KOPT-K1 (cell line): ENCODE data around the gene ELAPOR1.

Source experiments
- H3K27ac ChIP-seq: fragments of 200-600 bp; sonication (generic); 2 replicates; pipeline ENCODE4 v1.5.1; 2016; ENCODE audit warnings: antibody characterized with exemption, mild to moderate bottlenecking, low read depth, low read length; ENCODE audit not compliant: poor library complexity, severe bottlenecking
- H3K36me3 ChIP-seq: fragments of 200-600 bp; sonication (generic); 2 replicates; pipeline ENCODE4 v1.5.1; 2017; ENCODE audit warnings: antibody characterized with exemption, mild to moderate bottlenecking, low read length, moderate library complexity; ENCODE audit not compliant: insufficient read depth
- H3K9me3 ChIP-seq: fragments of 200-600 bp; sonication (generic); 2 replicates; pipeline ENCODE4 v1.5.1; 2017; ENCODE audit warnings: antibody characterized with exemption, low read length, mild to moderate bottlenecking; ENCODE audit not compliant: insufficient read depth, poor library complexity, severe bottlenecking

The ELAPOR1 gene

DNA sequence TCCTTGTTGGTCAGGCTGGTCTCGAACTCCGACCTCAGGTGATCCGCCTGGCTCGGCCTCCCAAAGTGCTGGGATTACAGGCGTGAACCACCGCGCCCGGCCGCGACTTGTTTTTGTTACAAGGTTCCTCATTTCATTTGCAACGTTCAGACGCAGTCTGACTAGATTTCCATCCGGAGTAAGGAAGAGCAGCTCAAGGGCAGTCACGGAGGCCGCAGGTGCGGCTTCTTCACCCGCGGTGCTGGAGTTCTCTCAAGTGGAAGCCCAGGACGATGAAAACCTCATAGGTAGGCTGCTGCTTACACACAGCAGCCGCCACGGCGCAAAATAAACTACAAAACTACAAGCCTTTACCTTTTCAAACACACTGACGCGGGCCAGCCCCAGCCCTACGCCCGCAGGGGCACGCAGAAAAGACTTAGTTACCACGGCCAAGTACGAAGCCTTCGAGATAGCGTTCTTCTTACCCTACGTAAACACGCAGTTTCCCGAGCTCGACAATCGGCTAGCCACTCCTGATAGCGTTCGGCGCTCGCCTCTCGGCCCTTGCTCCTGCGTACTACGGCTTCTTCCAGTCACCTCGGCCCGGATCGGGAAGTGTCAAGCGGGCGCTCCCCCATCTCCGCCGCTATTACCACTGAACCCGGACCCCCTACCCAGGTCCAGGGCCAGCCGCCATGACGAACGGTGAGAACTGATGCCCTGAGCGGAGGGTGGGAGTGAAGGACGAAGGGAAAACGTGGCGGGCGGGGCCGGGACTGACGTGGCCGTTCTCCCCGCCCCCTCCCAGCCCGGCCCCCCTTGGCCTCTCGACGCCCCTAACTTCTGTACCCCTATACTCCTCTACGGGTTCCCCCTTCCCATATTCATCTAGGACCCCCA lies 23.5 kb upstream of the ELAPOR1 start, which contains the start of gene TMEM167B:
TMEM167B (plus strand) TSS at position 569 of the 882 bp plus-strand sequence; CDS start at position 678, 109 bp downstream.
- H3K27ac ChIP-seq = peak within 1 kb of the TSS; percentile 73
- H3K9me3 ChIP-seq = no peaks in the 10 kb centered on the region
- H3K36me3 ChIP-seq = peaks cover 22% of the 10 kb centered on the region

DNA sequence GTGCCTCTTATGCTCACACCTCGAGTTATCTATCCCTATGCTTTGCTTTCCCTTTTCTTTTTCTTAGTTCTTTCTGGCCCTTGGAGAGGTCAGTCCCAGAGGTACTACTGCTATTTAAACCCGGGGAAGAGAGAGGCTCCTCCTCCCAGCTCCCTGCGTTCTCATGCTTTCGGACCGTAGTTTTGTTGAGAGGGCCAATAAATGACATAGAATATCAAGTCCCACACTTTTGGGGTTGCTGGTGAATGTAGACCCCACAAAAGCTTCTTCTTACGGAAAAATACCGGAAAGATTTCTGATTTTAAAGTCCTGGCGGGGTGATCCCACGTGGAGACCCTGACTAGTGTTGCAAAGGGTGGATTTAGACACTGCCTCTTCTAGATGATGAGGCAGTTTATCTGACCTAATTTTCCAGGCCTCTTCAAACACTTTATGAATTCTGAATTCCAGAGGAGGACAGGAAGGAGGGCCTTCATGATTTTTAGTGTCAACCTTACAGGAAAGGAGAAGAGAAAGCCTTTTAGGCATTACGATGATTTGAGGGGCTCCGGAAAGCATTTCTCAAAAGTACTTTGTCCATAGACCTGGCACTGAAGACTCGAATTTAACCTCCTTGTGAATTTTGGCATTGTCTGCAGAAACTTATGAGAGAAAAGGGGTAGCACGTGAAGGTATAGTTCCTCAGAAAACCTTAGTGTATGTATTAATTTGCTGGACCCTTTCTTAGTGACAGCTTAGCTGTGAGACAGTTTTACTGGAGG lies 22.7 kb upstream of the ELAPOR1 start:
- Histone ChIP-seq H3K9me3 (no peaks in the 10 kb centered on the region), H3K27ac (peak overlapping the region; percentile 73), H3K36me3 (peaks cover 27% of the 10 kb centered on the region)

DNA sequence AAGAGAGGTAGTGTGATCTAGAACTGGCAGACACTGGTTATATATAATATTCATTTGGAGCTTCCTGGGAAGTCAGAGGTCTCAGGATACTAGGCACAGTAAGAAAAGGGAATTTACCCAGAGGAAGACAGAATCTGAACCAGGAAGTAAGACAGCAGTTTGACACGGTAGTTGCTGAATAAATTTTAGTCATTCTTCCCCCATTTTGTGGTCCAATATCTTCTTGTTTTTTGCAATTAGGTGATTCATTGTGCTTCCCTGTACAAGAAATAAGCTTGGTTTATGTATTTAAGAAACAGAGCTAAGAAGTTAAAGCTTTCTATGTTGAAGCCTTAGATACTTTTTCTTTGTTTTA lies 22.1 kb upstream of the ELAPOR1 start:
- peak overlapping the region; percentile 73 for H3K27ac ChIP-seq

DNA sequence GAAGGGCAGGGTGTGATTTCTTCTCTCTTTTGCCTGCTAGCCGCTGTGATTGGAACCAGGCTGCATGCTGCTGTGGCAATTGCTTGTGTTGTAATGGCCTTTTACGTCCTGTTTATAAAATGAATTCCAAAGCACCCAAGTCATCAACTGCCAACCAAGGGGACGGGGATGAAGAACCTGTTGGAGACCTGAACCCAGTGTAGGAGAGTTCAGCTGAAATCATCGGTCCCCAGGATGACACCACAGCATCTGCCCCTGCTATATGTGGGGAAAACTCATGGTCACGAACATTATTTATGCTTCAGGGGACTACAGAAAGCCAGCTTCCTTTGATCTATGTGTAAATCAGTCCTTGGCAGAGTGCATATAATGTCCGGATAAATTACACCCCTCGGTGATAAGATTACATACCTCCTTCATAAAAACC lies 19.5 kb upstream of the ELAPOR1 start:
- H3K36me3 ChIP-seq = peaks cover 34% of the 10 kb centered on the region
- H3K9me3 ChIP-seq = no peaks in the 10 kb centered on the region
- no peak overlapping the region for H3K27ac ChIP-seq

More for the DNA sequence above, 22.1 kb upstream of the ELAPOR1 start:
- Histone ChIP-seq H3K36me3 (peaks cover 33% of the 10 kb centered on the region), H3K9me3 (no peaks in the 10 kb centered on the region)

DNA sequence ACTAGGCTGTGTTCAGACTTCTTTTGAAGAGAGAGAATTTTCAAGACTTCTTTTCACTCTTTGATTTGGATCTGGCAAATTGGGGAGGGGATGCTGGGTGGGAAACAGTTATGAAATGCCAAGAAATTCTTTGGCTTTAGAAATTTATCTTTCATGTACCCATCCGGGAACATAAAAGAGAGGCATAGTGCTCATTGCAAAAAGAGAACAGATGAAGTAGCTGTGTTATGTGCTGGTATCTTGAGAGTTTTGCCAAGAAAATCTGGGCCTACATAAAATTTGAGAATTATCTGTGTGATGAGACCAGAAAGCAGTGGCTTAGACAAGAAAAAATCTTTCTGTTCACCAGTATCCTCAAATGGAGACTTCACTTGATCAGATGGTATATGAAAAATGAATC lies 19.0 kb upstream of the ELAPOR1 start:
- H3K9me3 ChIP-seq = no peaks in the 10 kb centered on the region
- peaks cover 34% of the 10 kb centered on the region for H3K36me3 ChIP-seq
- no peak overlapping the region for H3K27ac ChIP-seq

DNA sequence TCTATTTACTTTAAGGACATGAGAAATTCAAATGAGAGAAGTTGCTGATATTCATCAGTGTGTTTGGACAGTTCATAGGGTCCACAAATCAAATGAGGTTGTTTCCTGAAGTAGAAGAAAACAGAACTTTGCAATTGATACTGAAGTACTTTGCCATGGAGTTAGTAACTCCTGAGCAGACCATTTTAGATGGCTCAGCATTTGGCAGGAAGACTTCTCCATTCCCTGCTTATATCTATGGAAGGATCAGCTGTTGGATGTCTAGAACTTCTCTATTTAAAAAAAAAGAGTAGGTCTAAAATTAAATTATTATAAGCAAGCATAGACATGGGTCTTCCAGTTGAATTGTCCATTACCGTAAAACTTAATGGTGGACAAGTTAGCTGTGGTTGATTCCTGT lies 18.3 kb upstream of the ELAPOR1 start:
- Histone ChIP-seq H3K36me3 (peaks cover 34% of the 10 kb centered on the region), H3K9me3 (no peaks in the 10 kb centered on the region), H3K27ac (no peak overlapping the region)

DNA sequence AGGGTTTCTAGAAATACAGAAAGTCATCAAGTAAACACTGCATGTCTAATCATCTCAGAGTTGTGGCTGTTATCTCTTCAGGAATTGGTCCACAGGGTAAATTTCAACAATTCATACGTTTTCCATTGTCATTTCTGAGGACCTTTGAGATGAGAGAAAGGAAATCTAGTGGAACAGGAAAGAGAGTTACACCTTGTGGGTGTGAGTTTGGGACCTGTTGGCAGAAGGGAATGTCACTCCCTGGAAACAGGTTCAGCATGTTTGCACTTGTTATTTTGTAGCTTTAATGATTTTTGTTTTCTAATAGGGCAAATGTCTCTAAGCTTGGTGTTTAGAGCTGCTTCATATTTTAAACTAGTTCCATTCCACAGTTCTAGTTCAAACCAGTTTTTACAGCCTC lies 17.8 kb upstream of the ELAPOR1 start:
- H3K27ac ChIP-seq = no peak overlapping the region
- H3K36me3 ChIP-seq = peaks cover 34% of the 10 kb centered on the region
- H3K9me3 ChIP-seq = no peaks in the 10 kb centered on the region

DNA sequence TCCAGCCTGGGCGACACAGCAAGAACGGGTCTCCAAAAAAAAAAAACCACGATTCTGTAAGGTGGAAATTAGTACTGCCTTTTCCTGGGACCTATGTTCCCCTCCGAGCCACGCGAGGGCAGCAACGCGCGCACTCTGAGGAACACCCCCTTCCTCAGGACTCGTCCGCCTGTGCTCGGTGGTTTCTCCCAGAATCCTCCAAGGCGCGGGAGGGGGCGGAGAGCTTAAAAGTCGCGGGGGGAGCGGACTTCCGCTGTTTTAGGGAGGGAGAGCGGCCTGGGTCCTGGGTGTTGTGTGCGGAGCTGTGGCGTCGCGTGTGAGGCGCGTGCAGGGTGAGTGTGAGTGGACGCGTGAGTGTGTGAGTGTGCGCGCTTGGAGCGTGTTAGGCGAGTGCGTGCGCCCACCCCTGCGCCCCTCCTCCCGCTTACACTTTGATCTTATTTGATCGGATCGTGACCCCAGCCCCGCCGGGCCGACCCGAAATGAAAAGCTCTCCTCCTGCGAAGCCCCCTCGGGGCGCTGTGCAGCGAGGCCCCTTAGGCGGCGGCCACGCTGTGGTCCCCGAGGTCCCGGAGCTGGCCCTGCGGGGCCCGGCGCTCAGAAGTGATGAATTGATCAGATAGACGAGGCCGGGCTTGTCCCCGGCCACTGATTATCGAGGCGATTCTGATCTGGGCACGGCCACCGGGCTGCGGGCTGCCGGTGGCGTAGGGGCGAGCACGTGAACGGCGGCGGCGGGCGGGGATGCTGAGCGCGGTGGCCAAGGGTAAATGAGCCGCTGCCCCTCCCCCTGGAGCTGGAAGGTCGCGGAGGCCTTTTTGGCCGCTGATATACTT lies 13.8 kb upstream of the ELAPOR1 start:
- H3K27ac ChIP-seq = peak overlapping the region; percentile 85

DNA sequence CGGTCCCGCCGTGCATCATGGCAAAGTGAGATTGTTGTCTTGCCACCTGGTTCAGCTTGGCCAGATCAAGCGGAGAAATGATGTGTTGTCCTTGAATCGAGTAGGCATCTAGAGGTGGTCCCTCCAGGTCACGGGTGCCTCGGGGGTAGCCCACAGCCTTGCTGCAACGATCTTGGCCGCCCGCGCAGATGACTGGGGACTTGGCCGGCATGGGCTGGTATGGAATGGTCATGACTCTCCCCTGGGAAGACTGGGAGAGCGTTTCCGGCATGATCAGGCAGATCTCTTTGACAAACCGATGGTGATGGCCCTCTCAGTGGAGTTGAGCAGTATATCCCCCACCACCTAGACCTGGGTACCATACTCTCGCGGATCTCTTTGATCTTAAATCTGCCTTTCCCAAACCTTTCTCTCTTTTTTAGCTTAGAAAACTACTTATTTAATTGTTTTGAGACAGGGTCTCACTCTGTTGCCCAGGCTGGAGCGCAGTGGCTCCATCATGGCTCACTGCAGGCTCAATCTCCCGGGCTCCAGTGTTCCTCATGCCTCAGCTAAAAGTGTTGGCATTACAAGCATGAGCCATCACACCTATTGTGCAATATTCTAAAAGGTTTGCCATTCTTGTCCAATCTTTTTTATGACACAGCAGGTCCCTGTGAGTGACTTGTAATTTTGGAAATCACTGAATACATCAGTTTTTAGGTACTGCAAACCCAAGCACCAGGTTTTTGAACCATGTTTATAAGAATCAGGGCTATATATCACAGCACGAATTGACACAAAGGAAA lies 9.4 kb upstream of the ELAPOR1 start:
- Histone ChIP-seq H3K27ac (no peak overlapping the region), H3K36me3 (peaks cover 19% of the 10 kb centered on the region), H3K9me3 (no peaks in the 10 kb centered on the region)

More for the DNA sequence above, 13.8 kb upstream of the ELAPOR1 start:
- H3K9me3 ChIP-seq = no peaks in the 10 kb centered on the region
- peaks cover 31% of the 10 kb centered on the region for H3K36me3 ChIP-seq

DNA sequence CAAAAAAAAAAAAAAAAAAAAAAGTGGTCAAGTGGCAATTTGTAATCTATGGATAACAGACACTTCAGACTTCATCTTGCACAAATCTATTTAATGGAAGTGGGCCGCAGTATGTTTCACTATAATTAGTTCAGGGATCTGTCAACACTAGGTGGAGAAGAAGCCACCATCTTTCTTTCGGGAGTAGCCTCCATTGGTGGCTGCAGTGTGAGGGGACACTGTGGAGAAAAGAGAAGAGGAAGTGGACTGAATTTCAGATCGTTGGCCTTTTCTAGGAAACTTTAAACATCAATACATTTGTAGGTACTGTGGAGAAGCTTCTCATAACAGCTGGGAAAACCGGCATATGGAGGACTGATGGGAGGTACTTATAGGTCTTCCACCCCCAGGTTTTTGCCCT lies 8.0 kb upstream of the ELAPOR1 start:
- H3K36me3 ChIP-seq = peaks cover 19% of the 10 kb centered on the region
- H3K27ac ChIP-seq = no peak overlapping the region
- no peaks in the 10 kb centered on the region for H3K9me3 ChIP-seq

DNA sequence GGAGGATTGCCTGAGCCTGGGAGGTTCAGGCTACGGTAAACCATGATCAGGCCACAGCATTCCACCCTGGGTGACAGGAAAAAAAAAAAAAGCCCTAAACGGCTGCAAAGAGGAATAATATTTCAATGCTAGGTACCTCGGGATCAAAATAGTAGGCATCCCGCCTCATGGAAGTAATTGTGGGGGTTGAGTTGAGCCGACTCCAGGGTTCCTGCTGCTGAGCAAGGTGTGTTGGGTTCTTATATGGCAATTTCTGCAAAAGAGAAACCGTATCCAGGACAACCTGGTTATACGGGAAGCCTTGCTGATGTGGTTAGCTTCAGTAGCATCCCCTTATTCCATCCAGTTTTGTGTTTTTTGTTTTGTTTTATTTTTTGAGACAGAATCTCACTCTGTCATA lies 6.1 kb upstream of the ELAPOR1 start:
- Histone ChIP-seq H3K27ac (no peak overlapping the region), H3K9me3 (no peaks in the 10 kb centered on the region), H3K36me3 (peaks cover 9% of the 10 kb centered on the region)

DNA sequence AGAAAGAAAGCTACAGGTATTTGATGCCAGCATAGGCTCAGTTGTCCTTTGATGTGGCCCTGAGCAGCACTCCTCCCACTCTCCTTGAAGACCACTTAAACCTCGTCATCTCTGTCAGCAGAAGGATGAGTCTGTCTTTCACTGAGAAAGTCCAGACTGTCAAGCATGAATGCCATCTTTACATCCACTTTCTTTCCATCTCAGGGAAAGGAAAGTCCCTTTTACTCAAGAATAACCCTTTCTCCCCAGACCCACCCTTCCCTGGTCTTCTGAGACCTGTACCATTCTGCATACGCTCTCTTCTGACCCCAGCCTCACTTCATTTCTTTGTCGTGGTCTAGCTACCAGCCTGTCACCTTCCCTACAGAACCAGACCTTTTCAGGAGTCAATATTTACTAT lies 4.0 kb upstream of the ELAPOR1 start:
- H3K27ac ChIP-seq = no peak overlapping the region
- H3K9me3 ChIP-seq = no peaks in the 10 kb centered on the region
- no peaks in the 10 kb centered on the region for H3K36me3 ChIP-seq

DNA sequence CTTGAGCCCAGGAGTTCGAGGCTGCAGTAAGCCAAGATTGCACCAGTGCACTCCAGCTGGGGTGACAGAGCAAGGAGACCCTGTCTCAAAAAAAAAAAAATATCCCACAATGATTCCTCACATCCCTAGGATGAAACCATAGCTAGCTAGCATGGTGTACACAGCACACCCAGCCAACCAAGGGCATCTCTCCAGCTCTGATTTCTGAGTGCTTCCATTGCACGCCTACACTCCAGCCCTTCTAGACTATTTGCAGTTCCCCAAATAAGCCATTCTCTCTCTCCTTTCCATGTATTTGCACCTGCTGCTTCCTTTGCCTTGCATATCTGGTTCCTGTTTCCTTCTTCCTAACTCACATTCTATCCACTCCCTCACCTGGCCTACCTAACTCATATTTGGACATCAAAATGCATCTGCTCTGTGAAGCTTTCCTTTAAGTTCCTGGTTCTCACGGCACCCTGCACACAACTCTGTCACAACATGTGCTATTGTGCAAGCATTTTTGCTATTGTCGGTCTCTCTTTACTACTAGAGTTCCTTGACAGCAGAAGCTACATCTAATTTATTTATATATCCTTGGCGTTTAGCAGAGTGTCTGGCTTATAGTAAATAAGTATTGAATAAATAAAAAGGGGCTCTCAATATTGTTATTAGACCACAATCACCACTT lies 2.4 kb upstream of the ELAPOR1 start:
- no peak overlapping the region for H3K27ac ChIP-seq
- H3K36me3 ChIP-seq = no peaks in the 10 kb centered on the region
- H3K9me3 ChIP-seq = no peaks in the 10 kb centered on the region
